Adrenal gland (tissue), 5 donors: Measurements from ENCODE around the gene INPP4B.

ENCODE experiments used
- POLR2A ChIP-seq, 2 donors: fragments of 450-650 bp; IDR thresholded peaks; one replicate each; pipeline ENCODE4 v1.6.1; 2017; ENCODE audit warnings: antibody characterized with exemption in 2 of 2, mild to moderate bottlenecking in 2 of 2, moderate library complexity in 1 of 2
- TF ChIP-seq, protein P1 (sequence below), 6 experiments: fragments of 450-650 bp in 4 of 6; fragments of 200-600 bp in 2 of 6; sonication (generic) in 1 of 6; IDR thresholded peaks; 1 replicate in 5 of 6; 2 replicates in 1 of 6; pipeline versions ENCODE4 v1.5.1 to v1.8.0; 2016 to 2021; ENCODE audit warnings: antibody characterized with exemption in 6 of 6, mild to moderate bottlenecking in 2 of 6, moderate library complexity in 1 of 6
- donor health status: DM: no; HTN: no; CAD: no.

DNA sequence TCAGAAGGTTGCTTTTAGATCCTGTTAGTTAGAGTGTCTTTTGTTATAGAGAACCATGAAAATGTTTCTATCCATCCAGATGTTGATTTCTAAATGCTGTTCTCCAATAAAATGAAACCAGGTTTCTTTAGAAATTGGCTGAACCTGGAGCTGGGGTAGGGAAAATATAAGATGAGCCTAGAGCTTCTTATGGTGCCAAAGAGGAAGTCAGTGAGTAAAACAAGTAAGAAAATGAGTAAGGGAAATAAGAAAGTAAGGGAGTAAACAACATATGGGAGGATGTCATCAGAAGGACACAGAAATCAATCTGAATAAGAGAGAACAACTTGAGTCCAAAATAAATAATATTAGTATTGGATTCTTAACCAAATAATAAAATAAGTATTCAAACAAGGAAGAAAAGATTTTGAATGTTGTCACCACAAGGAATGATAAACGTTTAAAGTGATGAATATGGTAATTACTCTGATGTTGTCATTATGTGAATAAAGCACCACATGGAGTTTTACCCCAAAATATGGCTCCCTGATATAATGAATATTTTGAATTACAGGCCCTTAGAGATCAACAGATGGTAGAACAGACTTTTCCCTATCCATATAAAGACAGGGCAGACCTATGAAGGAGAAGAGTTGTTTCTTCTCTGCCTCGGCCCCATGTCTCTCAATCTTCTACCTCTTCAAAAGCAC, 703.6 kb downstream of the INPP4B start:
- TF ChIP-seq, protein P1, sequence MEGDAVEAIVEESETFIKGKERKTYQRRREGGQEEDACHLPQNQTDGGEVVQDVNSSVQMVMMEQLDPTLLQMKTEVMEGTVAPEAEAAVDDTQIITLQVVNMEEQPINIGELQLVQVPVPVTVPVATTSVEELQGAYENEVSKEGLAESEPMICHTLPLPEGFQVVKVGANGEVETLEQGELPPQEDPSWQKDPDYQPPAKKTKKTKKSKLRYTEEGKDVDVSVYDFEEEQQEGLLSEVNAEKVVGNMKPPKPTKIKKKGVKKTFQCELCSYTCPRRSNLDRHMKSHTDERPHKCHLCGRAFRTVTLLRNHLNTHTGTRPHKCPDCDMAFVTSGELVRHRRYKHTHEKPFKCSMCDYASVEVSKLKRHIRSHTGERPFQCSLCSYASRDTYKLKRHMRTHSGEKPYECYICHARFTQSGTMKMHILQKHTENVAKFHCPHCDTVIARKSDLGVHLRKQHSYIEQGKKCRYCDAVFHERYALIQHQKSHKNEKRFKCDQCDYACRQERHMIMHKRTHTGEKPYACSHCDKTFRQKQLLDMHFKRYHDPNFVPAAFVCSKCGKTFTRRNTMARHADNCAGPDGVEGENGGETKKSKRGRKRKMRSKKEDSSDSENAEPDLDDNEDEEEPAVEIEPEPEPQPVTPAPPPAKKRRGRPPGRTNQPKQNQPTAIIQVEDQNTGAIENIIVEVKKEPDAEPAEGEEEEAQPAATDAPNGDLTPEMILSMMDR (IDR thresholded peaks at IDR 0.05), result no peak
- TF ChIP-seq POLR2A (IDR thresholded peaks at IDR 0.05), result no peak
